CMK (cell line): Measurements from ENCODE around the gene STPG4.

Source experiments
- DNase-seq: peaks from one replicate; pipeline ENCODE4 v3.0.0-alpha.2; 2010; ENCODE audit warnings: low read depth

STPG4 gene

DNA sequence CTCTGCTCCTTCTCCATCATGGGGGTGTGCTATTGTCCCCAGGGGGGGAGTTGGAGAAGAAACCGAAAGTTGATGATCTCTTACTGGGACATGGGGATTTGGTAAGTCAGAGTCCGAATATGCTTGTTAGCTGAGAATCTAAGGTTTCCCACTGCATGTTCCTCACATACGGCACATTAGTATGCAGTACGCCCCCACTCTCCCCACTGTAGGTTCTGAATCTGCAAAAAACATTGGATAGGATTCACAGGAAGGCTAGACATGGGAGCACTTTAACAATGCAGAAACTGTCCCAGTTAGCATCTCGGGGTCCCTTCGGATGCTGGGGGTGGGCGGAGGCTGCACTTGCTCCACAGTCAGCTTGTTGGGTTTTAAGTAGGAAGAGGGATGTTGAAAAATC, 102.3 kb downstream of the STPG4 start:
- no peak for DNase-seq

DNA sequence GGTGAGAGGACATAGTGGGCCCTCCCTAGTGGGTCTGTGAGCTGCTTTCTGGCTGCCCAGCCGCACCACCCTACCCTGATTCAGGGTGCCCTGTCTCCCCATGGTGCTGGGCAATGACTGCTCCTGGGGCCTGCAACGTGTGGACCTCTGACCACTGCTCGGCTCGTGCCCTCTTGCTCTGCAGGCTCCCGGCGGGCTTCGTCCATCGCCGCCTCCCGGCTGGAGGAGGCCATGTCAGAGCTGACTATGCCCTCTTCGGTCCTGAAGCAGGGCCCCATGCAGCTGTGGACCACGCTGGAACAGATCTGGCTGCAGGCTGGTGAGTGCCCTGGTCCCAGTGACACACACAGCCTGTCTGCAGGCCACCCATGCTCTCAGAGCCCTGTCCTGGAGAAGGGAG, 103.5 kb downstream of the STPG4 start:
- no peak for DNase-seq

DNA sequence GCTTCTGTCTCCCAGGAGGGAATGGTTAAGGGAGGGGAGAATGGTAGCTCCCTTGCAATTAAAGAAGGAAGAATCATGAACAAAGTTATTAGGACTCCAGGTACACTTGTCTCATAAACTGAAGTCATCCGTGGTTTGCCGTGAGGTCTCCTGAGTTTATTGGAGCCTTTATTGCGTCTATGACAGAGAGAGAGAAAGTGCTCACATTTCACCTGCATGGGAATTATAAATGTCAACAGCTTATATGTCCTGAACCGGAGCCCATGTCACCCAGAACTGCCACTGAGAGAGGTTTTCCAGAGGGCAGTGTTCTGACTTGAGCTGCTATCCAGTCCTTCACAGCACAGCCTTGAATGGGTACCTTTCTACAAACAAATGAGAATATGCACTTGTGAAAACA, 104.3 kb downstream of the STPG4 start:
- no peak for DNase-seq

DNA sequence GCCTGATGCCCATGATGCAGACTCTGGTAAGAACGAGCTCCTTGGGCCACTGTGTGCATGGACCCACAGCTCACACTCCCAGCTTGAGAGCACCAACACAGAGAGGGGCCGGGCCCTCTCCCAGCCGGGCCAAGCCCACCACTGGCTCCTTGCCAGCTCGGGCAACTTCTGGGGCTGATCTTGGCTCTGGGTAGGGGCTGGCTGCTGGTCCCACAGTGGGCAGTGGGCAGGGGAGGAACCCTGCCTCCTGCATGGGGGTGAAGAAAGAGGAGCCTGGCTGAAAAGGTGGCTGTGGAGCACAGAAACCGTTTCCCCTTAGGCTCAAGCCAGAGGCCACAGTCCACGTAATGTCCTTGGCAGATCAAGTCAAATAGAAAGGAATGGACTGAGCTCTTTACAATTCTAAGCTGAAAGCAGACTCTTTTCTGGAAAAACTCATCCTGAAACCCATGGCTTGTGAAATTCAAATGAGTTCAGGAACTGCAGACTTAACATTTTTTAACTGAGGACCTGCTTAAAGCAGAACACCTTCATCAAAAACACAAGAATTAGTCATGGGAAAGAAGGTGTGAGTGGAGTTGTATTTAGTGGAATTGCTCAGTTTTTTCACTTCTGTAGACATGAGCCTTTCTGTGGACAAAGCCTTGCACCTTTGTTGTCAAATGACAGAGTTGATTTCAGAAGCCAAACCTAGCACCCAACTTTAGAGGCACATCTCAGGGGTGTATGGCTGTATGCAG, 104.9 kb downstream of the STPG4 start:
- no peak for DNase-seq

DNA sequence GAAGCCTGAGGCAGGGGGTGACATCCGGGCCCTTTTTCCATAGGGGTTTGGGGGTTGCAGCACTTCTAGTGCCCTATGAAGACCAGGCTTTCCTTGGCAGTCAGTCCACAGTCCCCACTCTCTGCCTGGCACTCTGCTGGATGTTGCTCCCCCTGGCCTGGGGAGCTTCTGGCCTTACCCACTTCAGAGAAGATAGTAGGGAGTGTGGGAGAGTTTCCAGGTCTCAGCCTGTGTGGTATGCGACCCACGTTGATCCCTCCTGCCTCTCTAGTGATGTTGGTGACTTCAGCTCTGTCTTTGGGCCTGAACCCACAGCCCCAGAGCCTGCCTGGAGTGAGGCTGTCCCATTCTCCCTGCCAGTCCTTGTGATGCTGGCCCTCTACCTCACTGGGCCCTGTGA, 105.6 kb downstream of the STPG4 start:
- DNase-seq = no peak

DNA sequence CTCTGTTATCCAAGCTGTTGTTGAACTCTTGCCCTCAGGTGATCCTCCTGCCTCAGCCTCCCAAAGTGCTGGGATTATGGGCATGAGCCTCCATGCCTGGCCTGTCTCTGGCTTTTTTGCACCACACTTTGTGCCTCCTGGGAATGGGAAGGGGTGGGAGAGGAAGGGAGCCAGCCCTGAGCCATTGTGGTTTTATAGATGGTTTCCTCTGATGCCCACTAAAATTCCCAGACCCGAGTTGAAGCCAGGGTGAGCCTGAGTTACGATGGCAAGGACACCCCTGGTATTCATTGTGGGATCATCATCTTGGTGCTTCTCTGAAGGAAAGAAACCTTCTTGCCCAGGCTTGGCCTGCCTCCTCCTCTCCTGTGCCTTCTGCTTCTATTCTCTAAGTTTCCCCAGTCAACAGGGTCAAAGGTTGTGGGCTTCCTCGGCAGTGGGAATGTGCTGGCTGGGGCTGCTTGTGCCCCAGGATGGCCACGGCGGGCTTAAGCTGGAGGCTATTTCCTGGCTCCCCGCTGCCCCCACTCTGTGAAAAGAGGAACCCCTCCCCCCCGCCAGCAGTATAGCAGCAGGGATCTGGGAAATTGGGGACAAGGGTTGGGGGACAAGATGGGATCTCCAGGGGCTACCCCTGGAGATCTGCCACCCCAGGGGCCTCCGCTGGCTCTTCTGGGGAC, 106.2 kb downstream of the STPG4 start:
- no peak for DNase-seq

DNA sequence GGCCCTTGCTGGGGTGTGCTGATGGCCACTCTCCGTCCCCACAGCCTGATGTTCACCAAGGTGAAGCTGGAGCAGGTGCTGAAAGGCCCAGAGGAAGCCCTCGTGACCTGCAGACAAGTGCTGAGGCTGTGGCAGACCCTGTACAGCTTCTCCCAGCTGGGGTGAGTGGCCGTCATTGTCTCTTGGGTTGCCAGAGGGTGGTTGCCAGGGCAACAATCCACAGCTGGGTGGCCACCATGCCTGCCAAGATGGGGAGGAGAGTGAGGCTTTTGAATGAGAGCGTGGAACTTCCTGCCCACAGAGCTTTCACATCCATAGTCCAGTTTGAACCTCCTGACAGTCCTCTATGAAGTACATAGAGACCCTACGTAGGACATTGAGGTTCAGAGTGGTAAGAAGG, 108.8 kb downstream of the STPG4 start:
- DNase-seq = no peak

DNA sequence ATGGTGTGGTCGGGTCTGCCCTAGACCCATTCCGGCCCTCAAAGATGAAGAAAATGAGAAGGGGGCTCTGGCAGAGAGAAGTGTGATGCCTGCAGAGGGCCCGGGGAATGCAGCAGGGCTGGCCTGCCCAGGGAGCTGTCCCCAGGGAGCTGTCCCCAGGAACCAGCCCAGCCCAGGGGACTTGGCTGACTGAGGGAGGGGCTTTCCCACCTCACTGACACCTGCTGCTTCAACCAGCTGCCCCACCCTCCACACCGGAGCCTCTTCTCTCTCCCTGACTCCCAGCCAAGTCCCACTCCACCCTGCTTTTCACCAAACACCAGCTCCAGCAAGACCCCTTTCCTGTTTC, 111.2 kb downstream of the STPG4 start:
- DNase-seq = no peak

DNA sequence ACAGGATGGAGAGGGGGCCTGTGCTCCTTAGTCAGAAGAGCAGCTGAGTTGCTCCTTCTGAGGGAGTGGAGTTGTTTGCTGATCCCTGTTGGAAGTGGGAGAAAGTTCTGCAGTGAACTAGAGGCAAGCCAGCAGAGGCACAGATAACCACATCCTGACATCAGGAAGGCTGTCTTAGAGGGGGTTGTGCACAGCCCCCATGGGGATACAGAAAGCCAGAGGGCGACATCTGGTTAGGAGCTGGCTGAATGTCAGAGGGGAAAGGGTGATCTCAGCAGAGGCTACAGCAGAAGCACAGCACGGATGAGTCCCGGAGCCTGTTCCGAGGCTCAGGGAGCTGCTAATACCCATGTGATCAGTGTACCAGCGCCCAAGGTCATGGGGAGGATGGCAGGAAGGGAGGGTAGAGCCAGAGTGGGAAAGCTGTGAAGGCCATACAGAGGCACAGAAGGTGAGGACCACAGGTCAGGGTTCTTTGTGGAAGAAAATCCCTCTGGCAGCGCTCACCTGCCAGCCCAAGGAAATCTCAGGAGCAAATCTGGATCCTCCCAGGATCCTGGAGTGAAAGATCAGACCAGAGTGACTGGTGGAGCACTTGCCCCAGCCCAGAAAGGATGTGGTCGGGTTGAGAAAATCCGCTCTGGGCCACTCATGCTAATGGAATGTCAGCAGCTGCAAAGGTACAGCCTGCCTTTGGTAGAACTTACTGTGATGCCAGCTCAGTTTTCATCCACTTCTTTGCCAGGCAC, 111.8 kb downstream of the STPG4 start:
- no peak for DNase-seq

DNA sequence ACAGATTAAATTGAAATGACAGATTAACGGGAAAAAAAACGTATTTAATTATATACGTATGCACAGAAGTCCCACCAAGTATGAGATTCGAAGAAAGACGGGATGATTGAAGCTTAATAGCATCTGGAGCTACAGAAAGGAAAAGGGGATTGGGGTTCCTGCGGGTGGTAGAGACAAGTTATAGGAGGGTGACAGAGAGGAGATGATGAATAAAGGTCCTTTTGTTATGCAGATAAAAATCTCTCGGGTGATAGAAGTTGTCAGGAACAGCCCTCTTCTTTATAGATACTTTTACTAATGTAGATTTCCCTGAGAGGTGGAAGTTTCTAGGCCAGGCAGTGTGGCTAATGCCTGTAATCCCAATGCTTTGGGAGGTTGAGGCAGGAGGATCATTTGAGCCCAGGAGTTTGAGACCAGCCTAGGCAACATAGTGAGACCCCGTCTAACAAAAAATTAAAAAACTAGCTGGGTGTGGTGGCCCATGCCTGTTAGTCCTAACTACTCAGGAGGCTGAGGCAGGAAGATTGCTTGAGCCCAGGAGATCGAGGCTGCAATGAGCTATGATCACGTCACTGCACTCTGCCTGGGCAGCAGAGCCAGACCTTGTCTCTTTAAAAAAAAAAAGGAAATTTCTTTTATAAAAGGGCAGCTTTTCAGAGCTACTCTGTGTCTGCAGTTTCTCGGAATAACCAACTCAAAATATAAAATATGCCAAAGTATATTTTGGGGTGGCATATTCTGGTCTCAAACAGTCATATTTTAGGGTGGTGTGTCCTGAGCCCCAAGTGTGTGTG, 113.0 kb downstream of the STPG4 start:
- no peak for DNase-seq

DNA sequence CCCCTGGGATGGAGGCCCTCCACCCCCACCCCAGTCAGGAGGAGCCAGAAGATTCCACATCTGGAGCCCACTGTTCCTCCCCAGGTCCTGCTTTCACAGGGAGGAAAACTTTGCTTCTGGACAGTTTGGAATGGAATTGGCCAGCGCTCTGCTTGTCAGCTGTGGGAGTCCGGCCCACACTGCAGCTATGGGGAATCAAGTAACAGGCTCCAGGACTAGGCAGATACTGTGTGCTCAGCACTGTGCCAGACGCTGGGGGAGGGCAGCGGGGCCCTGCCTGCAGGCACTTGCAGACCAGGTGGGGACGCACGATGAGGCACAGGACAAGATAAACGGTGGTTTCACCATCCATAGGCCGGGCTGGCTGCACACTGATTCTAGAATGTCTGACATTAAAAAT, 114.0 kb downstream of the STPG4 start:
- no peak for DNase-seq

DNA sequence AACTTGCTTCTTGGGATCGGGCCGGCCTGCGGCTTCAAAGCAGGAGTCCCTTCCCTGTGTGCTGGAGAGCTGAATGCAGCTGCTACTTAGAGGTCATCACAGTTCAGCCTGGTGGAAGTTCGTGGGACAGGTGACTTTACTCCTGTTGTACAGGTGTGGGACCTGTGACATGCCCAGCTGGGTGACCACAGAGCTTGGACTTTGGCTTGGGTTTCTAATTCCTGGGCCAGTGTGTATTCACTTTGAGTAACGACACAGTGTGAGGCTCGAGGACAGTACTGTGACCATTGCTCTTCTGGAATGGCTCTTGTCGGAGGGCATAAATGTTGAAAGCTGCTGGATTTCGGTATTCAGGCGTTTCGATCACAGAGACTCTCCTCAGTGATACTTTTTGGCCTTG, 114.5 kb downstream of the STPG4 start:
- no peak for DNase-seq

DNA sequence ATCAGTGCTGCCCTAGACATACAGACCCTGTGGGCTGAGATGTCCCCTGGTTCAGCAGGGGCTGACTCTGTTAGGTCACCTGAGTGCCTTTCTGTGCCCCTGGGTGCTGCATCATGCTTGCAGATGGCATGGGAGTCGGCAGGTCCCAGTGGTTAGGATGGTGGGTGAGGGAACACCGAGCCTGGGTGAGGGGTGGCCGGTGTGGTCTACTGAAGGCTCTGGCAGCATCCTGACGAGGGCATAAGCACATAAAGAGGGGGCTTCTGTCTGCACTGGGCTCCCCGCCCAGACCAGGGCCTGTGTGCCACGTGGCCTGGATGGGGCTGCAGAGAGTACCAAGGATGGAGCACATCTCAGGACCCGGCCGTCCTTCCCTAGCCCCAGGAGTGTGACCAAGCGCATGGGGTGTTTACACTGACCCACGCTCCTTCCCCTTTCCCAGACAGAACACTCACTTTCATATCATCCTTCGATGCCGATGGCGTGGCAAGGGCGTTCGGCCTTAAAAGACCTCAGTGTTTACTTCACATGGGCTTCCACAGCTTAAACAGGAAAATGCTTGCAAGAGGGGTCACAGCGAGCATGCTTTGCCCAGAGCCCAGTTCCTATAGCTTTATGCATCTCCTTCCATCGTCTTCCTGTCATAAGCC, 115.1 kb downstream of the STPG4 start:
- DNase-seq = no peak

DNA sequence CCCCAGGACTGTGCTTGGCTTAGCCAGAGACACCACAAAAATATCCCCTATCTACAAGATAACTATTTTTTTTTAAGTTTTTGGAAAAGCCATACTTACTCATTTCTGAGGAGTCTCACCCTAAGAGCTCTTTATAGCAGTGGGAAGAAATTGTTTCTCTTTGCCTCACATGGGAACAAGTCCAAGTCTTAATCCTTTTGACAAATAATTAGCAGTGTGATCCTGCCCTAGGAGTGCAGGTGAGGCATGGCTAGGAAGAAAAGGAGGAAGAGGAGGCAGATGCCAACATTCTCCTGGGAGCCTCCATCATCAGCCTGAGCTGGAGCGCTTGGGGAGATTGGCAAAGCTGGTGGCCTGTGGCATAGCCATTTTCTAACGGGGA, 115.6 kb downstream of the STPG4 start:
- no peak for DNase-seq

DNA sequence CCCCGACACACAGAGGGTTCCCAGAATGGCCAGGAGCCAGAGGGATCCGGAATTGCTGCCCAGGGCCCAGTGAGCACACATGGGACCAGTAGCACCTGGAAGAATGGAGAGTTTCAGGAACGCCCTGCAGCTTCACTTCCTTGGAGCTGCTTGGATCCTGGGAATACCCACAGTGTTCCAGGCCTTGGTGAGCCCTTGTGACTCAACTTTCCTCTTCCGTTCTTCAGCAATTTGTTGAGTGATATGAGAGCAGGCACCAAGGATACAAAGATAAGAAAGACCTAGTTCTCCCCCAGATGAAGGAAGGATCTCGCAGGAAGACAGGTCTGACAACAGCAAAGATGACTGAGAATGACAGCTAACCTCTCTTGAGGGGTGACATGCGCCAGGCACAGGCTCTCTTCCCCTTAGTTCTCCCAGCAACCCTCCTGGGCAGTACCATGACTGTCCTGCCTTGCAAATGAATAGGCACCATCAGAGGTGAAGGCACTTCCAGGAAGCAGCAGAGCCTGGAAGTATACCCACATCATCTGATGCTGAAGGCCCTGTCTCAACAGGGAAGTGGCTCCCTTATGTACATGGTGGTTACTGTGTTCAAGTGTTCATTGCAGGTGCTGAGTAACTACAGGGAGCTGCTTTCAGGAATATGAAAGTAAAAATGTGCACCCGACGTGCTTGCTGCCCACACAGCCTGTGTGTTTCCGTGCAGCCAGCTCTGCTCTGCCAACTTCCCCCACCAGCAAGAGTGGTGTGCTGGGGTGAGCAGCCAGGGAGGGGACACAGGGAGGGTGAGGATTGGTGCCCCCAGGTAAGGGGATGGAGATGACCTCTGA, 116.2 kb downstream of the STPG4 start:
- DNase-seq = no peak

DNA sequence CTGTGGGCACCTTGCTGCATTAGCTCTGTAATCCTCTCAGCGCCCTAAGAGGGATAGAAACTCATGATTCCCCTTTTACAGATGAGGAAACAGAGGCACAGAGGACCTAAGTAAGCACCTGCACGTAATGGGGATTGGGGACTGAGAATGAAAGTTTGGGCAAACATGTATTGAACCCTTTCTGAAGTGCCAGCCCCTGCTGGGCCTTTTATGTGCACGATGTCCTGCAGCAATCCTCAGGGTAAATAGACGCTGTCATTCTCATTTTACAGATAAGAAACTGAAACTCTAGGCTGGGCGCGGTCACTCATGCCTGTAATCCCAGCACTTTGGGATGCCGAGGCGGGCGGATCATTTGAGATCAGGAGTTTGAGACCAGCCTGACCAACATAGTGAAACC, 117.4 kb downstream of the STPG4 start:
- no peak for DNase-seq
